A549 (cell line): Measurements from ENCODE around the gene NRN1.

Experiments used
- BHLHE40 ChIP-seq: IDR thresholded peaks from 2 replicates; pipeline ENCODE4 v1.6.1; 2012; ENCODE audit warnings: low read depth, low read length, inconsistent platforms
- CEBPB ChIP-seq, 2 experiments: fragments of >200 bp in 1 of 2; sonication (Bioruptor Twin) in 1 of 2; formaldehyde crosslinking in 1 of 2; IDR thresholded peaks; 2 replicates each; pipeline ENCODE4 v1.6.1; 2012 to 2016
- CHD2 ChIP-seq: fragments of 150-350 bp; IDR thresholded peaks from 2 replicates; pipeline ENCODE4 v1.6.1; 2014; ENCODE audit warnings: low read length; ENCODE audit not compliant: partially characterized antibody
- EHF ChIP-seq: fragments of 250-450 bp; sonication (Bioruptor Pico); IDR thresholded peaks from 2 replicates; pipeline ENCODE4 v1.5.0; 2020; ENCODE audit warnings: mild to moderate bottlenecking
- EP300 ChIP-seq, 2 experiments: fragments of >200 bp; sonication (Bioruptor Twin); formaldehyde crosslinking; IDR thresholded peaks; 2 replicates in 1 of 2; 3 replicates in 1 of 2; pipeline ENCODE4 v1.6.1; 2016 to 2017
- HDAC2 ChIP-seq: fragments of 200-600 bp; sonication (generic); IDR thresholded peaks from 2 replicates; pipeline ENCODE4 v1.6.1; 2016
- POLR2A ChIP-seq: IDR thresholded peaks from 2 replicates; pipeline ENCODE4 v1.6.1; 2012; ENCODE audit warnings: mild to moderate bottlenecking, low read length
- RAD21 ChIP-seq, 2 experiments: fragments of >200 bp in 1 of 2; sonication (Bioruptor Twin) in 1 of 2; formaldehyde crosslinking in 1 of 2; IDR thresholded peaks in 1 of 2; conservative IDR thresholded peaks in 1 of 2; 2 replicates in 1 of 2; 3 replicates in 1 of 2; pipeline ENCODE4 v1.6.1; 2012 to 2018; ENCODE audit warnings: inconsistent platforms in 1 of 2
- TF ChIP-seq, protein P1 (sequence below): fragments of >200 bp; sonication (Bioruptor Twin); formaldehyde crosslinking; IDR thresholded peaks from 3 replicates; pipeline ENCODE4 v1.5.1; 2016
- TF ChIP-seq, protein P2 (sequence below): IDR thresholded peaks from 2 replicates; pipeline ENCODE4 v1.6.1; 2012
- TF ChIP-seq, protein P3 (sequence below): fragments of >200 bp; sonication (Bioruptor Twin); formaldehyde crosslinking; IDR thresholded peaks from 3 replicates; pipeline ENCODE4 v1.6.1; 2016

DNA sequence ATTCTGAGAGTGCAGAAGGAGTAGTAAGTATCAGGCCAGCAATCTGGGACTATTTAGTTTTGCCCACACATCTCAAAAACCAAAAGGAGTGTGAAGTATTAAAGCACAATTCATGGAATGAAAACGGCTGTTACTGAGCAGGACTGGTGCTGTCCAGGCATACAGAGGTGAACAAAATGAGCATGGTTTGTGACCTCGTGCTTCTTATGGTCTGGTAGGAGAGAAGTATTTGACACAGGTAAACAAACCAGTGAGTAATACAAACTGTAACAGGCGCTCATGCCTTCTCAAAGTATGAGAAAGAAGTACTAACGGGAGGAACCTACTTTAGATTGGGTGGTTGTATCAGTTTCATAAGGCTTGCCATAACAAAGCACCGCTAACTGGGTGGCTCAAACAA lies 17.5 kb upstream of the NRN1 start:
- TF ChIP-seq, protein P1, sequence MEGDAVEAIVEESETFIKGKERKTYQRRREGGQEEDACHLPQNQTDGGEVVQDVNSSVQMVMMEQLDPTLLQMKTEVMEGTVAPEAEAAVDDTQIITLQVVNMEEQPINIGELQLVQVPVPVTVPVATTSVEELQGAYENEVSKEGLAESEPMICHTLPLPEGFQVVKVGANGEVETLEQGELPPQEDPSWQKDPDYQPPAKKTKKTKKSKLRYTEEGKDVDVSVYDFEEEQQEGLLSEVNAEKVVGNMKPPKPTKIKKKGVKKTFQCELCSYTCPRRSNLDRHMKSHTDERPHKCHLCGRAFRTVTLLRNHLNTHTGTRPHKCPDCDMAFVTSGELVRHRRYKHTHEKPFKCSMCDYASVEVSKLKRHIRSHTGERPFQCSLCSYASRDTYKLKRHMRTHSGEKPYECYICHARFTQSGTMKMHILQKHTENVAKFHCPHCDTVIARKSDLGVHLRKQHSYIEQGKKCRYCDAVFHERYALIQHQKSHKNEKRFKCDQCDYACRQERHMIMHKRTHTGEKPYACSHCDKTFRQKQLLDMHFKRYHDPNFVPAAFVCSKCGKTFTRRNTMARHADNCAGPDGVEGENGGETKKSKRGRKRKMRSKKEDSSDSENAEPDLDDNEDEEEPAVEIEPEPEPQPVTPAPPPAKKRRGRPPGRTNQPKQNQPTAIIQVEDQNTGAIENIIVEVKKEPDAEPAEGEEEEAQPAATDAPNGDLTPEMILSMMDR = no peak
- TF ChIP-seq EHF (no peak), CHD2 (no peak), CEBPB (IDR thresholded peaks at IDR 0.05) (no peak), POLR2A (no peak), BHLHE40 (no peak), EP300 (IDR thresholded peaks at IDR 0.05) (no peak), RAD21 (conservative IDR thresholded peaks at IDR 0.05 in 1 of 2, IDR thresholded peaks at IDR 0.05 in 1 of 2) (no peak), HDAC2 (no peak)
- TF ChIP-seq, protein P2, sequence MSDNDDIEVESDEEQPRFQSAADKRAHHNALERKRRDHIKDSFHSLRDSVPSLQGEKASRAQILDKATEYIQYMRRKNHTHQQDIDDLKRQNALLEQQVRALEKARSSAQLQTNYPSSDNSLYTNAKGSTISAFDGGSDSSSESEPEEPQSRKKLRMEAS = no peak
- TF ChIP-seq, protein P3, sequence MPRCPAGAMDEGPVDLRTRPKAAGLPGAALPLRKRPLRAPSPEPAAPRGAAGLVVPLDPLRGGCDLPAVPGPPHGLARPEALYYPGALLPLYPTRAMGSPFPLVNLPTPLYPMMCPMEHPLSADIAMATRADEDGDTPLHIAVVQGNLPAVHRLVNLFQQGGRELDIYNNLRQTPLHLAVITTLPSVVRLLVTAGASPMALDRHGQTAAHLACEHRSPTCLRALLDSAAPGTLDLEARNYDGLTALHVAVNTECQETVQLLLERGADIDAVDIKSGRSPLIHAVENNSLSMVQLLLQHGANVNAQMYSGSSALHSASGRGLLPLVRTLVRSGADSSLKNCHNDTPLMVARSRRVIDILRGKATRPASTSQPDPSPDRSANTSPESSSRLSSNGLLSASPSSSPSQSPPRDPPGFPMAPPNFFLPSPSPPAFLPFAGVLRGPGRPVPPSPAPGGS = no peak
